Measurements from ENCODE around the gene SLC24A3. TPM values are rescaled to one million over a fixed set of nuclear protein-coding genes. Genes with fewer than 3 reads are reported as not detected.

Gene SLC24A3
- total RNA-seq, 6 donors from 2014 or later: 6.3 to 10.8 (median 9.3) TPM

DNA sequence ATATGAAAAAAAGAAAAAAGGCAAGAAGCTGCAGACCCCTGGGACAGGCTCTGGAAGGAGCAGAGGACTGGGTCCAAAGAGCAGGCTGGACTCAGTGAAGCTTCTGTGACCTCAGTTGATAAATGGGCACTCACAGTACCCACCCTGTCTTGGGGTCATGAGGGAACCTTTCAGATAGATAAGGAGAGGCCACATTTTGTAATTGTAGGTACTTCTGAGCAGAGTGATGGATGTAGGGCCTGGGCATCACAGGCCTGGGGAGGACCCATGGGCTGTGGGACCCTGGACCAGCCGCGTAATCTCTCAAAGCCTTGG lies 79.3 kb downstream of the SLC24A3 start:
- no peaks in the 10 kb centered on the region for H3K27me3 ChIP-seq

DNA sequence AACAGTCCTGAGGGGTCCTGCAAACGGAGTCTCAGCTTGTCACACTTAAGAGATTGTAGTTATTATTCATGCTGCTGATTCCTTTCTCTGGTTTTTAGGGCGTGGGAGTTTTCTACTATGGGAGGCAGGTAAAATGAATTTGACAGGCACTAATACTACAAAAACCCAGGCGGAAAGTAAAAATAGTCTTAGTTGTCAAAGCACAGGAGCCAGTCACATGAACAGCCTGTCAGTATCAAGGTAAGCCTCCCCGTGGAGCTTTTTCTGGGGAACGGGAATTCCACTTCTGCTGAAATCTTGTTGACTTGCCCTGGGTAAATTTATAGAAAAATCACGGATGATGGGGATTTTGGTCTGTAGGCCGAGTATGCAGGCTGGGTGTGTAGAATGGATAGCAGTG lies 79.8 kb downstream of the SLC24A3 start:
- TF ChIP-seq POLR2AphosphoS5 (IDR thresholded peaks at IDR 0.05): no peak
- TF ChIP-seq, protein P1, sequence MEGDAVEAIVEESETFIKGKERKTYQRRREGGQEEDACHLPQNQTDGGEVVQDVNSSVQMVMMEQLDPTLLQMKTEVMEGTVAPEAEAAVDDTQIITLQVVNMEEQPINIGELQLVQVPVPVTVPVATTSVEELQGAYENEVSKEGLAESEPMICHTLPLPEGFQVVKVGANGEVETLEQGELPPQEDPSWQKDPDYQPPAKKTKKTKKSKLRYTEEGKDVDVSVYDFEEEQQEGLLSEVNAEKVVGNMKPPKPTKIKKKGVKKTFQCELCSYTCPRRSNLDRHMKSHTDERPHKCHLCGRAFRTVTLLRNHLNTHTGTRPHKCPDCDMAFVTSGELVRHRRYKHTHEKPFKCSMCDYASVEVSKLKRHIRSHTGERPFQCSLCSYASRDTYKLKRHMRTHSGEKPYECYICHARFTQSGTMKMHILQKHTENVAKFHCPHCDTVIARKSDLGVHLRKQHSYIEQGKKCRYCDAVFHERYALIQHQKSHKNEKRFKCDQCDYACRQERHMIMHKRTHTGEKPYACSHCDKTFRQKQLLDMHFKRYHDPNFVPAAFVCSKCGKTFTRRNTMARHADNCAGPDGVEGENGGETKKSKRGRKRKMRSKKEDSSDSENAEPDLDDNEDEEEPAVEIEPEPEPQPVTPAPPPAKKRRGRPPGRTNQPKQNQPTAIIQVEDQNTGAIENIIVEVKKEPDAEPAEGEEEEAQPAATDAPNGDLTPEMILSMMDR (IDR thresholded peaks at IDR 0.05): no peak
- no peak for TF ChIP-seq POLR2A (IDR thresholded peaks at IDR 0.05)
- TF ChIP-seq EP300 (IDR thresholded peaks at IDR 0.05): no peak
- 85 to 90% methylated on average over 7 of the region's 7 CpGs for WGBS, 2 donors

More for the DNA sequence above, 79.3 kb downstream of the SLC24A3 start:
- H3K9me3 ChIP-seq: no peaks in the 10 kb centered on the region
- DNase-seq (no peak), ATAC-seq (ENCODE audit: low FRiP score in 2 of 2) (peak in 1 of 2 donors; percentile 28)
- H3K4me3 ChIP-seq: no peak overlapping the region
- no peaks in the 10 kb centered on the region for H3K4me1 ChIP-seq
- no peaks in the 10 kb centered on the region for H3K36me3 ChIP-seq
- TF ChIP-seq EP300 (IDR thresholded peaks at IDR 0.05) (no peak), POLR2AphosphoS5 (IDR thresholded peaks at IDR 0.05) (no peak), POLR2A (IDR thresholded peaks at IDR 0.05) (no peak)
- no peak overlapping the region for H3K27ac ChIP-seq
- 94 to 95% methylated on average over 2 of the region's 2 CpGs for WGBS, 2 donors

DNA sequence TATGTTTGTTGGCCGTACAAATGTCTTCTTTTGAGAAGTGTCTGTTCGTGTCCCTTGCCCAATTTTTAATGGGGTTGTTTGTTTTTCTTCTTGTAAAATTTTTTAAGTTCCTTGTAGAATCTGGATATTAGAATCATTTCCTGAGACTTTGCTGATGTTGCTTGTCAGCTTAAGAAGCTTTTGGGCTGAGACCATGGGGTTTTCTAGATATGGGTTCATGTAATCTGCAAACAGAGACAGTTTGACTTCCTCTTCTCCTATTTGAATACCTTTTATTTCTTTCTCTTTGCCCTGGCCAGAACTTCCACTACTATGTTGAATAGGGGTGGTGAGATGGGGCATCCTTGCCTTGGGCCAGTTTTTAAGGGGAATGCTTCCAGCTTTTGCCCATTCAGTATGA lies 82.6 kb downstream of the SLC24A3 start:
- no peaks in the 10 kb centered on the region for H3K4me1 ChIP-seq
- DNase-seq (no peak), ATAC-seq (ENCODE audit: low FRiP score in 2 of 2) (no peak)
- H3K27ac ChIP-seq: no peak overlapping the region
- whole genome bisulfite sequencing, 2 donors: 77 to 79% methylated on average over 2 of the region's 2 CpGs
- no peak overlapping the region for H3K4me3 ChIP-seq
- TF ChIP-seq, protein P1 (IDR thresholded peaks at IDR 0.05): no peak
- TF ChIP-seq POLR2A (IDR thresholded peaks at IDR 0.05) (no peak), POLR2AphosphoS5 (IDR thresholded peaks at IDR 0.05) (no peak), EP300 (IDR thresholded peaks at IDR 0.05) (no peak)
- H3K9me3 ChIP-seq: no peaks in the 10 kb centered on the region
- H3K36me3 ChIP-seq: no peaks in the 10 kb centered on the region
- H3K27me3 ChIP-seq: no peaks in the 10 kb centered on the region

More for the DNA sequence above, 79.8 kb downstream of the SLC24A3 start:
- no peaks in the 10 kb centered on the region for H3K4me1 ChIP-seq
- no peak overlapping the region for H3K27ac ChIP-seq
- no peak overlapping the region for H3K4me3 ChIP-seq
- no peak for DNase-seq
- H3K9me3 ChIP-seq: no peaks in the 10 kb centered on the region
- ATAC-seq (ENCODE audit: low FRiP score in 2 of 2): no peak
- H3K27me3 ChIP-seq: no peaks in the 10 kb centered on the region
- H3K36me3 ChIP-seq: no peaks in the 10 kb centered on the region

DNA sequence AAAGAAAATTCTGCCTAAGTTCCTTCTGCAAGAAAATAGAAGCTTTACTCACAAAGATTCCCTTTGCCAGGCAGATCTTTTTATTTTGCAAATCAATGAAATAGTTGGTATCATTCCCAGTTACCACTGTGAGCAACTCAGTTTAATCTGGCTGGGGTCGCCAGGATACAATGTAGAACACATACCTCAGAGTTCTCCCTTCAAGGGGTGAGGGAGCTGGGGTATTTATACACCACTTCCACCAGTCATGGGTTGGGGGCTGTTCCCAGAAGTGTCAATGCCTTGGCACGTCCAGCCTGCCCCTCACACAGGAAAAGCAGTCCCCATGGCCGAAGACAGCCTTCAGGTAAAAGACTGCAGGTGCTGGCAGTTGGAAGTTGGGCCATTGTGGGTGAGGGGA lies 86.2 kb downstream of the SLC24A3 start:
- H3K27me3 ChIP-seq: no peaks in the 10 kb centered on the region
- TF ChIP-seq EP300 (IDR thresholded peaks at IDR 0.05) (no peak), POLR2A (IDR thresholded peaks at IDR 0.05) (no peak), POLR2AphosphoS5 (IDR thresholded peaks at IDR 0.05) (no peak)
- TF ChIP-seq, protein P1 (IDR thresholded peaks at IDR 0.05): no peak
- no peaks in the 10 kb centered on the region for H3K36me3 ChIP-seq
- no peak for DNase-seq
- H3K9me3 ChIP-seq: no peaks in the 10 kb centered on the region
- no peak overlapping the region for H3K4me3 ChIP-seq
- H3K4me1 ChIP-seq: no peaks in the 10 kb centered on the region
- ATAC-seq (ENCODE audit: low FRiP score in 2 of 2): no peak
- WGBS, 2 donors: 52 to 65% methylated on average over 2 to 3 of the region's 3 CpGs
- no peak overlapping the region for H3K27ac ChIP-seq

DNA sequence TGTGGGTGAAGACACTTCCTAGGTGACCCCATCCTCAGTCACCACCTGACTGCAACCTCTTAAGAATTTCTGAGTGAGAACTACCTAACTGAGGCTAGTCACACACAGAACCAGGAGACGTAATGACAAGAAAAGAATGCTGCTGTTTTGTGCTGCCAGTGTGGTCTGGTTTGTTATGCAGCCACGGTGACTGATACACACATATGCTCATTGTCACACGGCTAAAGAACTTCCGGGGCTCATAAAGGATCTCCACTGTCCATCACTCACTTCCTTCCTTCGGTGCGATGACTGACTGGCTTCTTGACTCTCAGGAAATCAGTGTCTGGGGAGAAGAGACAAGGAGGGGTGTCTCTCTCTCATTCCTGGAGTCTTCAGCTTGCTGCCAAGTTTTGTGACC lies 88.0 kb downstream of the SLC24A3 start:
- H3K27ac ChIP-seq: no peak overlapping the region
- no peak for TF ChIP-seq EP300 (IDR thresholded peaks at IDR 0.05)
- no peak for TF ChIP-seq POLR2AphosphoS5 (IDR thresholded peaks at IDR 0.05)
- TF ChIP-seq, protein P1 (IDR thresholded peaks at IDR 0.05): no peak
- no peak for TF ChIP-seq POLR2A (IDR thresholded peaks at IDR 0.05)
- no peaks in the 10 kb centered on the region for H3K36me3 ChIP-seq
- no peaks in the 10 kb centered on the region for H3K4me1 ChIP-seq
- no peaks in the 10 kb centered on the region for H3K9me3 ChIP-seq
- WGBS, 2 donors: 81 to 83% methylated on average over 6 of the region's 6 CpGs
- no peaks in the 10 kb centered on the region for H3K27me3 ChIP-seq
- no peak overlapping the region for H3K4me3 ChIP-seq
- DNase-seq (no peak), ATAC-seq (ENCODE audit: low FRiP score in 2 of 2) (no peak)

All from upper lobe of left lung (tissue), 6 donors.